NB4 (cell line): ENCODE data around the gene BUB1.

Experiments used
- DNase-seq: peaks from one replicate; pipeline ENCODE4 v3.0.0; 2010; ENCODE audit warnings: low read depth
- H3K4me3 ChIP-seq: one replicate; pipeline ENCODE4 v1.5.1; 2011; ENCODE audit warnings: mild to moderate bottlenecking, low read depth, low read length, moderate library complexity
- MAX ChIP-seq: IDR thresholded peaks from 2 replicates; pipeline ENCODE4 v1.6.1; 2011; ENCODE audit warnings: low read depth, low read length
- MYC ChIP-seq: IDR thresholded peaks from 2 replicates; pipeline ENCODE4 v1.6.1; 2011; ENCODE audit warnings: low read depth, low read length
- POLR2A ChIP-seq: IDR thresholded peaks from 2 replicates; pipeline ENCODE4 v1.6.1; 2011; ENCODE audit warnings: mild to moderate bottlenecking; ENCODE audit not compliant: insufficient read length; ENCODE audit errors: extremely low read depth
- TF ChIP-seq, protein P1 (sequence below): IDR thresholded peaks from one replicate; pipeline ENCODE4 v1.5.1; 2012; ENCODE audit warnings: low read depth, low read length

BUB1 gene

GRCh38 chr2:110664135-110664534, 13.7 kb downstream of the BUB1 start:
- no peak overlapping the region for H3K4me3 ChIP-seq
- no peak for DNase-seq
- no peak for TF ChIP-seq MYC
- TF ChIP-seq MAX, result no peak
- TF ChIP-seq, protein P1, sequence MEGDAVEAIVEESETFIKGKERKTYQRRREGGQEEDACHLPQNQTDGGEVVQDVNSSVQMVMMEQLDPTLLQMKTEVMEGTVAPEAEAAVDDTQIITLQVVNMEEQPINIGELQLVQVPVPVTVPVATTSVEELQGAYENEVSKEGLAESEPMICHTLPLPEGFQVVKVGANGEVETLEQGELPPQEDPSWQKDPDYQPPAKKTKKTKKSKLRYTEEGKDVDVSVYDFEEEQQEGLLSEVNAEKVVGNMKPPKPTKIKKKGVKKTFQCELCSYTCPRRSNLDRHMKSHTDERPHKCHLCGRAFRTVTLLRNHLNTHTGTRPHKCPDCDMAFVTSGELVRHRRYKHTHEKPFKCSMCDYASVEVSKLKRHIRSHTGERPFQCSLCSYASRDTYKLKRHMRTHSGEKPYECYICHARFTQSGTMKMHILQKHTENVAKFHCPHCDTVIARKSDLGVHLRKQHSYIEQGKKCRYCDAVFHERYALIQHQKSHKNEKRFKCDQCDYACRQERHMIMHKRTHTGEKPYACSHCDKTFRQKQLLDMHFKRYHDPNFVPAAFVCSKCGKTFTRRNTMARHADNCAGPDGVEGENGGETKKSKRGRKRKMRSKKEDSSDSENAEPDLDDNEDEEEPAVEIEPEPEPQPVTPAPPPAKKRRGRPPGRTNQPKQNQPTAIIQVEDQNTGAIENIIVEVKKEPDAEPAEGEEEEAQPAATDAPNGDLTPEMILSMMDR, result no peak
- no peak for TF ChIP-seq POLR2A

DNA sequence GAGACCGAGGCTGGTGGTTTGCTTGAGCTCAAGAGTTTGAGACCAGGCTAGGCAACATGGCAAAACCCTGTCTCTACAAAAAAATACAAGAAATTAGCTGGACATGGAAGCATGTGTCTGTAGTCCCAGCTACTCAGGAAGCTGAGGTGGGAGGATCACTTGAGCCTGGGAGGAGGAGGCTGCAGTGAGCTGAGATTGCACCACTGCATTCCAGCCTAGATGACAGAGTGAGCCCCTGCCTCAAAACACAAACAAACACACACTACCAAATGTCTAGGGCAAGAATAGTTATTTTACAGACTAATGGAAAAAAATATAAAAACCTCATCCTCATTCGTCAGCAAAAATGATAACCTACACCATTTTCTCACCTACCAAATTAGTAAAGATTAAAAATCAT, 15.3 kb downstream of the BUB1 start:
- no peak overlapping the region for H3K4me3 ChIP-seq
- TF ChIP-seq MAX, result no peak
- no peak for TF ChIP-seq MYC
- TF ChIP-seq, protein P1, result no peak
- no peak for TF ChIP-seq POLR2A
- DNase-seq, result no peak

DNA sequence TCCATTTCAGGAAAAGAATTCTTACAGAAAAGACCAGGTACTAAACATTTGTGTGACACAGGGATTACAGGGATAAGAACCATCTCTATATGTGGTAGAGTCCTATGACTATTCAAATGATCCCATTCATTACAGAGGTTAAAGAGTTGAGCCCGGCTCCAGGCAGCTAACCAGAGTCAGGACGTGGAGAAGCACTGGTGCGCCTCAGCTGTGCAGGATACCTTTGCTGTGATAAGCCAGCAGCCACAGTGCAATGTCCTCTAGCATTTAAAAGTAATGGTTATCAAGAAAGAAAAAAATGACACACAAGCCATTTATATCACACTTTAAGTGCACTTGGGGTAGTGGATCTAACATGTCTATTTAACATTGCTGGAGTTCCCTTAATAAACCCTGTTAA, 17.3 kb downstream of the BUB1 start:
- no peak for DNase-seq
- no peak for TF ChIP-seq MAX
- H3K4me3 ChIP-seq, result no peak overlapping the region

GRCh38 chr2:110659248-110659647, 18.6 kb downstream of the BUB1 start:
- TF ChIP-seq MYC, result no peak
- no peak for TF ChIP-seq MAX
- TF ChIP-seq POLR2A, result no peak
- TF ChIP-seq, protein P1, result no peak
- DNase-seq, result no peak

DNA sequence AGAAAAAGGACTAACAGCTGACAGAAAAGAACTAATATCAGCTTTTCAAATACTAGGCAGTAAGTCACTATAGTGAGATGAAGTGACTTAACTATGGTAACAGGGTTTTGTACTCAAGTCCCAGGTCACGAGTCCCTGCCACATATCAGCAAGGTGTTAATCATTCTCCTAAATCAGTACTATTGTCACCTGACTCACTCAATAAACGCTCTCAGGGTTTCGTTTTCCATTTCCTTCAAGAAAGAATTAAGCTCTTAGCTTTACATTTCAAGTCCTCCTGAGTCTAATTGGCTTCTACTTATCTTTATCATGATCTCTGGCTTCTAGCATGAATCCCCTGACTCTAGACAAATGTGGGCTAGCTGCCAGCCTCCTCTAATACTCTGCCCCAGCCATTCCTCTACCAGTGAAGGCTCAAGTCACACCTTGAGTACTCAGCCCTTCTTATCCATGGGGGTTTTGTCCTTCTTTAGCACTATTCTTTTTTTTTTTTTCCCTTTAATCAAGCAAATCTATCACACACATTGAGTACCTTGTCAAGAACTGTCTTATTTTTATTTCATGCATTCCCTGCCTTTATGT, 20.0 kb downstream of the BUB1 start:
- TF ChIP-seq MYC, result no peak
- TF ChIP-seq MAX, result no peak
- TF ChIP-seq, protein P1, result no peak
- no peak for TF ChIP-seq POLR2A
- DNase-seq, result no peak
- no peak overlapping the region for H3K4me3 ChIP-seq

More at GRCh38 chr2:110659248-110659647, 18.6 kb downstream of the BUB1 start:
- H3K4me3 ChIP-seq, result no peak overlapping the region

- H3K4me3 ChIP-seq, result no peak overlapping the region
- TF ChIP-seq, protein P1, result no peak
- TF ChIP-seq POLR2A (no peak), MAX (no peak)
- DNase-seq, result no peak
These were observed 22.2 kb downstream of the BUB1 start for GRCh38 chr2:110655701-110656100.
